IPS DF 6.9 (cell line): ENCODE measurements around the gene ARPC4.
"Not testable (repeated sequence)": the region's sequence is repeated elsewhere in the genome, so short reads cannot be mapped to it uniquely, and the experiment has no call there.

Experiments
- DNase-seq: peaks from one replicate; pipeline ENCODE4 v3.0.0-alpha.2; 2013; ENCODE audit warnings: low read depth, low spot score
- H3K27ac ChIP-seq: one replicate; pipeline ENCODE4 v1.5.1; 2013; ENCODE audit warnings: low read length, control low read depth
- H3K27me3 ChIP-seq: 2 replicates; pipeline ENCODE4 v1.6.1; 2013; ENCODE audit warnings: mild to moderate bottlenecking, low read length; ENCODE audit not compliant: control insufficient read depth, insufficient read depth
- H3K36me3 ChIP-seq: 2 replicates; pipeline ENCODE4 v1.6.1; 2013; ENCODE audit warnings: low read length; ENCODE audit not compliant: control insufficient read depth, insufficient read depth
- H3K4me1 ChIP-seq: 2 replicates; pipeline ENCODE4 v1.6.1; 2013; ENCODE audit warnings: low read length; ENCODE audit not compliant: control insufficient read depth, insufficient read depth
- H3K4me3 ChIP-seq: 2 replicates; pipeline ENCODE4 v1.5.1; 2013; ENCODE audit warnings: mild to moderate bottlenecking, low read length
- H3K9me3 ChIP-seq: 2 replicates; pipeline ENCODE4 v1.6.1; 2013; ENCODE audit warnings: low read length, inconsistent platforms; ENCODE audit not compliant: control insufficient read depth, insufficient read depth
- WGBS: extraction: QIAGEN DNeasy Blood & Tissue Kit; methylation state at CpG from one replicate; pipeline ENCODE4 v1.1.7; 2013; ENCODE audit warnings: mixed read lengths, missing lambda C conversion rate; ENCODE audit not compliant: insufficient read length, insufficient coverage; 5-methylcytosine and 5-hydroxymethylcytosine counted together

ARPC4 gene

DNA sequence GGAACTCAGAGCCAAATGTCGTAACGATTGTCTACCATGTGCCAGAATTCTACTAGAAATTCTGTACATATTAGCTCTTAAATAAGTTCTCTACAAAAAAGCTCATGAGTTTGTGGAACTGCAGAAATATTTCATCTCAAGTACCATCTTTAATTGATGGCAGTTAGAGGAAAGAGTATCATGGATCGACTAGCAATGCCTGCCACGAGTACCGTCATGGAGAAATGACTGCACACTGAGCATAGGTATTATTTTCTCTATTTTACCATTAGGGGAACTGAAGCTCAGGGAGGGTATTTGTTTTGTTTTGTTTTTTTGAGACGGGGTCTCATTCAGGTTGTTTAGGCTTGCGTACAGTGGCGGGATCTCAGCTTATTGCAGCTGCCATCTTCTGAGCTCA is 48.1 kb downstream of the ARPC4 start:
- Histone ChIP-seq H3K4me3 (no peak overlapping the region), H3K27me3 (no peaks in the 10 kb centered on the region), H3K36me3 (peaks cover 7% of the 10 kb centered on the region; the same call in 1 of the 2 replicates), H3K27ac (no peak overlapping the region), H3K9me3 (no peaks in the 10 kb centered on the region), H3K4me1 (no peaks in the 10 kb centered on the region)
- no CpG with 5 or more reads among the region's 8 CpGs for WGBS
- no peak for DNase-seq

DNA sequence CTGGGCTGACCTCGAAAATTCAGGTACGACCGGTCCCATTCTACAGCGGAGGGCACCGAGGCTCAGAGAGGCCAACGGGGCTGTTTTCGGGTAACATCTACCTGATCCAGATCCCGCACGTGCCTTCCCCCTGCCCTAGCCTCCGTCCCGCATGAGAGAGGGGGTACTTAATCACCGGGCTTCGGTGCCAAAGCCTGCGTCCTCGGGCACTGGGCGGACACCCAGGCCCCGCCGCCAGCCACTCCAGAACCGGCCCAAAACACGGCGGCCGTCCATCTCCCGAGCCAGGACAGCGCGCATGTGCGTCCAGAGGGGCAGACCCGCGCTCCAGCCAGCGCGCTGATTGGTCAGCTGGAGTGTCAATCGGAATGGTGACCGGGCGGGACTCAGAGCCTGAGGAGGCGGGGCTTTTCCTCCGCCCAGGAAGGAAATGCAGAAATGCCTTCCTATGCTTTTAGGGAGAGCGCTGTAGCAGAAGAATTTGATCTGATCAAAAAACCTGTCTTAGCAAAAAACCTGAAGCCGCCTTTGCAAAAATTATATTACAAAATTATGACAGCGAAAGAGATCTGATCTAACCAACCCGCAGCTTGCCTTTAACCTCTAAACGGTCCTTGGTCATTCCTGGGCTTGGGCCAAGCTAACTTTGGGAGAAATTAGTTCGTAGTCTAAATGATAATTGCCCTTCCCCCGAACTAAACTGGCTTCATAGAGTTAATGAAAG is 51.0 kb downstream of the ARPC4 start, which contains the start of gene RPUSD3:
RPUSD3 (minus strand) TSS at position 294 of the 724 bp plus-strand sequence; CDS start at position 276, 18 bp downstream.
- Histone ChIP-seq H3K27ac (no peak within 1 kb of the TSS), H3K4me1 (no peaks in the 10 kb centered on the region), H3K36me3 (peaks cover 7% of the 10 kb centered on the region; the same call in 1 of the 2 replicates), H3K4me3 (peak within 1 kb of the TSS; percentile 77; the same call in 1 of the 2 replicates), H3K9me3 (no peaks in the 10 kb centered on the region), H3K27me3 (no peaks in the 10 kb centered on the region)
- no CpG with 5 or more reads among the region's 42 CpGs for WGBS
- DNase-seq = peak; percentile 89

DNA sequence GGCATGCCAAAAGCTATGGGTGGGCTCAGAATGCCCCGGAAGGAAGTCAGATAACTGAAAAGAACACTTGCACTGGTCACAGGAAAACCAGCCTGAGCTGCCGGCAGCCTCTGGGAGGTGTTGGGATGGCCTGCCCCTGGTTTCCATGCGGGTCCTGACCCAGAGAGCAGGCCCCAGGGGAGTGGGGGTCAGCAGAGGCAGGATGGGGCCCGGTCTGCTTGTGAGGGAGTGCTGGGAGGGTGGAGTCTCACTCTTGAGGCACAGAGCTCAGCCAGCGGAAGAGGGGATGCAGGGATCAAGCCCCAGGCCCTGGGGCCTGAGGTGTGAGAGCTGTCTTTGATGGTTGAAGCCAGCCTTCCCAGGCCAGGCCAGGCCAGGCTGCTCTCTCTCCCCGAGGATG is 53.3 kb downstream of the ARPC4 start:
- no CpG with 5 or more reads among the region's 6 CpGs for WGBS
- no peak overlapping the region for H3K27ac ChIP-seq
- H3K9me3 ChIP-seq = no peaks in the 10 kb centered on the region
- H3K4me3 ChIP-seq = no peak overlapping the region
- peaks cover 7% of the 10 kb centered on the region; the same call in 1 of the 2 replicates for H3K36me3 ChIP-seq
- H3K27me3 ChIP-seq = no peaks in the 10 kb centered on the region
- no peak for DNase-seq
- H3K4me1 ChIP-seq = no peaks in the 10 kb centered on the region

DNA sequence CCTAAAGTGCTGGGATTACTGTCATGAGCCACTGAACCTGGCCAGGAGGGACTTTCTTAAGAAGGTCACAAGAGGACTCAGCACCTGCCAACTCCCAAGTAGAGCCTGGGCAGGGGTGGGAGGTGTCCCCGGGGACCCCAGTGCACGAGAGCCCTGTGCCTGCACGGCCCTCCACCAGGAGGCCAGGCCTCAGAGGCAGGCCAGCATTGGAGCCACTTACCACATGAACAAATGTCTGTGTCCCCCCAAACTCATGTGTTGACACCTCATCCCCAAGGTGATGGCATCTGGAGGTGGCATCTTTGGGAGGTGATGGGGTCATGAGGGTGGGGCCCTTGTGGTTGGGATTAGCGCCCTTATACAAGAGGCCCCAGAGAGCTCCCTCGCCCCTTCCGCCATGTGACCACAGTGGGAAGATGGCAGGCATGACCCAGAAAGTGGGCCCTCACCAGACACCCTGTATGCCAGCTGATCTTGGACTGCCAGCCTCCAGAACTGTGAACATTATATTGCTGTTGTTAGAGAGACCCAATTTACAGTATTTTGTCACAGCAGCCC is 54.1 kb downstream of the ARPC4 start:
- Histone ChIP-seq H3K4me1 (no peaks in the 10 kb centered on the region), H3K27me3 (no peaks in the 10 kb centered on the region), H3K4me3 (no peak overlapping the region), H3K27ac (no peak overlapping the region), H3K36me3 (no peaks in the 10 kb centered on the region), H3K9me3 (no peaks in the 10 kb centered on the region)
- no CpG with 5 or more reads among the region's 6 CpGs for WGBS
- no peak for DNase-seq

DNA sequence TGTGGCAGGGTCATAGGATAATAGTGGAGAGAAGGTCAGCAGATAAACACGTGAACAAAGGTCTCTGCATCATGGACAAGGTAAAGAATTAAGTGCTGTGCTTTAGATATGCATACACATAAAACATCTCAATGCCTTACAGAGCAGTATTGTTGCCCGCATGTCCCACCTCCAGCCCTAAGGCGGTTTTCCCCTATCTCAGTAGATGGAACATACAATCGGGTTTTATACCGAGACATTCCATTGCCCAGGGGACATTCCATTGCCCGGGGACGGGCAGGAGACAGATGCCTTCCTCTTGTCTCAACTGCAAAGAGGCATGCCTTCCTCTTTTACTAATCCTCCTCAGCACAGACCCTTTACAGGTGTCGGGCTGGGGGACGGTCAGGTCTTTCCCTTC is 55.0 kb downstream of the ARPC4 start:
- WGBS = no CpG with 5 or more reads among the region's 9 CpGs
- not testable (repeated sequence) for H3K27ac ChIP-seq, H3K4me1 ChIP-seq, H3K4me3 ChIP-seq, H3K9me3 ChIP-seq, DNase-seq, H3K36me3 ChIP-seq, H3K27me3 ChIP-seq

DNA sequence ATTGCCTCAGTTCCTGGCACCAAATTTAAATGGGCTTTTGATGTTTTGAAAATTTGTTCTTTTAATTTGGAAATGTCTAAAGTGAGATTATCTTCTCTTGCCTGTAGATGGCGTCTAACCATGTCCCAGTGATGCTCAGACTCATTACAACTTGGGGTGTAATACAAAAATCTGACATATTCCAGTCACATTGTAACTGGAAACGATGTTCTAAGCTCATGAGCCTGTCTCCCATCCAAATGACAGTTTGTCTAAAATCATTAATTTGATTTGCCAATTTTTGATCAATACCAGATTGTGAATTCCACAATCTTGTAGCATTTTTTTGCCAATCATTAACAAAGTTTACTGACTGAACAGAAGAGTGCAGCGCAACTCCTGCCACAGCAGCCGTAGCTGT is 56.0 kb downstream of the ARPC4 start:
- WGBS = no CpG with 5 or more reads among the region's 4 CpGs
- not testable (repeated sequence) for H3K27me3 ChIP-seq, H3K4me1 ChIP-seq, DNase-seq, H3K4me3 ChIP-seq, H3K9me3 ChIP-seq, H3K27ac ChIP-seq, H3K36me3 ChIP-seq

DNA sequence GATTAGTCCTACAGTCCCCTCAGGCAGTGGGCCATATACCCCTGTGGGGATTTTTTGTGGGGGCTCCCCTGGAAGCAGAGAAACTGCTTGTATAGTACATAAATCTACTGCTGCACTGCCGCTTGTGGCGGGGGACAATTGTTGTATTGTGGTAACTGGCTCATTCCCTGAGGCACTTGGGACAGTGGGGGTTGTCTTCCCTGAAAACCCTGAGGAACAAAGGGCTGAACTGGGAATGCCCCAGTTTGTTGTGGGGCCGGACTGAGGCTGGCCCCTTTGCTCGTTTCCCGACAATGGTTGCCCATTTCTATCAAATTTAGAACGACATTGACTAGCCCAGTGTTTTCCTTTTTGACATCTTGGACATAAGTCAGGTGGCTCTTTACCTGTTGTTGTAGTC is 58.5 kb downstream of the ARPC4 start:
- not testable (repeated sequence) for H3K27me3 ChIP-seq, H3K4me1 ChIP-seq, H3K27ac ChIP-seq, DNase-seq, H3K9me3 ChIP-seq, H3K4me3 ChIP-seq, H3K36me3 ChIP-seq
- WGBS = no CpG with 5 or more reads among the region's 6 CpGs

DNA sequence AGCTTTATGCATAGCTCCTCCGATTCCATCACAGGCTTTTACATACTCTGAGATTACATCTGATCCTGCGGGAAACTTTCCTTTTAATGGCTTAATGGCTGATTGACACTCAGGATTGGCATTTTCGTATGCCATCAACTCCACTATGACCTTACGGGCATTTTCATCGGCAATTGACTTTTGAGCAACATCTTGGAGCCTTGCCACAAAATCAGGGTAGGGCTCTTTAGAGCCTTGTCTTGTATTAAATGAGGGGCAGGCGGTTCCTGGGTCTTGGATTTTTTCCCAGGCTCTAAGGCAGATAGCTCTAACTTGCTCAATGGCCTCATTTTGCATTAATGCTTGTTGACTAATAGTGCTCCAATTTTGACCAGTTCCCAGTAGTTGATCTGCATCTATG is 59.0 kb downstream of the ARPC4 start:
- not testable (repeated sequence) for H3K4me3 ChIP-seq, H3K27ac ChIP-seq, H3K36me3 ChIP-seq, H3K9me3 ChIP-seq, DNase-seq, H3K4me1 ChIP-seq, H3K27me3 ChIP-seq
- no CpG with 5 or more reads among the region's 6 CpGs for WGBS

DNA sequence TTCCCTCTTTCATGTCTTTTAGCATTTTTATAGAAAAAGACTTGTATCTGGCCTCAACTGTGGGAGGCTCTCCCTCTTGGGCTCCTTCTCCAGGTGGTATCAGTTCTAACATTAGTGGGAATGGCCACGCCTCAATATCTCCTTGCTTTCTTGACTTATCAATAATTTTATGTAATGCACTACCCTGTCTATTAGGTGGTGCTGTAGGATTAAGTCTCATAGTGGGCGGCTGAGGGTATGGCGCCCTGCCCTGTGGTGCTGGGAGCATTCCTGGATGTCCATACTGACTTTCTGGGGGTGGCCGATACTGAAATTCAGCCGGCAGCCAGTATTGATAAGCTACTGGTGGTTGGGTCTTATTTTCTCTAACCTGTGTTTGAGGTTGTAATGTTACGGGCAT is 59.6 kb downstream of the ARPC4 start:
- Histone ChIP-seq H3K27me3 (no peaks in the 10 kb centered on the region), H3K9me3 (no peaks in the 10 kb centered on the region), H3K4me3 (no peak overlapping the region), H3K4me1 (no peaks in the 10 kb centered on the region), H3K36me3 (no peaks in the 10 kb centered on the region), H3K27ac (no peak overlapping the region)
- no CpG with 5 or more reads among the region's 6 CpGs for WGBS
- DNase-seq = no peak

DNA sequence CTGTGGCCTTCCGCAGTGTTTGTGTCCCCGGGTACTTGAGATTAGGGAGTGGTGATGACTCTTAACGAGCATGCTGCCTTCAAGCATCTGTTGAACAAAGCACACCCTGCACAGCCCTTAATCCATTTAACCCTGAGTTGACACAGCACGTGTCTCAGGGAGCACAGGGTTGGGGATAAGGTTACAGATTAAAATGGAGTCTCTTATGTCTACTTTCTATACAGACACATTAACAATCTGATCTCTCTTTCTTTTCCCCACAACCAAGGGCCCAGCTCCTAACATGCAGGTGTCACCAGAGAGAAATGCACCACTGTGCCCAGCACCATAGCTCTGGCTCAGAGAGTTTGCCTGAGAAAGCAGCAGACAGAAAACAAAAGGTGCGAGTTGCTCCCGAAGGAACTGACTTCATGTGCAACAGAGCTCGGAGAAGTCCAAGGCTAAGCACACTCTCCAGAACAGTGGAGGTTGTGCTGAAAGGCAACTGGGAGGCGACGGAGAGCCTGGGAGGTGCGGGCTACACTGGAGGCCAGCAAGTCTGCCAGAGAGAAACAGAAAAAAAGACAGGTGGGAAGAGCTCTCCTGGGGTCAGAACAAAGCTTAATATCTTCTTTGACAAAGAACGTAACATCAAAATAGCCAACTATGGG is 61.5 kb downstream of the ARPC4 start:
- not testable (repeated sequence) for DNase-seq, H3K4me3 ChIP-seq, H3K27ac ChIP-seq, H3K4me1 ChIP-seq, H3K9me3 ChIP-seq, H3K36me3 ChIP-seq, H3K27me3 ChIP-seq
- no CpG with 5 or more reads among the region's 11 CpGs for WGBS
